Thyroid gland (tissue), 4 donors: ENCODE measurements around the gene ADGRG7.

Experiments used
- CTCF ChIP-seq, 6 experiments: fragments of 200-600 bp in 3 of 6; fragments of 450-650 bp in 3 of 6; sonication (generic) in 3 of 6; IDR thresholded peaks; one replicate each; pipeline ENCODE4 v1.5.1; 2016 to 2019; ENCODE audit warnings: antibody characterized with exemption in 6 of 6, mild to moderate bottlenecking in 2 of 6, inconsistent platforms in 1 of 6, moderate library complexity in 1 of 6
- POLR2A ChIP-seq, 2 donors: fragments of 450-650 bp; IDR thresholded peaks; one replicate each; pipeline ENCODE4 v1.6.1; 2017; ENCODE audit warnings: antibody characterized with exemption in 2 of 2, mild to moderate bottlenecking in 2 of 2, moderate library complexity in 1 of 2

GRCh38 chr3:100697723-100698285, 88.4 kb downstream of the ADGRG7 start:
- no peak for TF ChIP-seq CTCF (IDR thresholded peaks at IDR 0.05)
- no peak for TF ChIP-seq POLR2A (IDR thresholded peaks at IDR 0.05)
